Spleen (tissue), 11 donors: ENCODE data around the gene TRMT1. TPM values are rescaled to one million over a fixed set of nuclear protein-coding genes. Genes with fewer than 3 reads are reported as not detected.

Experiments used
- DNase-seq: peaks from one replicate; pipeline ENCODE4 v3.0.0-alpha.2; 2020
- H3K27ac ChIP-seq, 8 donors: fragments of 200-600 bp; sonication (generic) in 7 of 8; 1 replicate in 4 of 8; 2 replicates in 4 of 8; pipeline versions ENCODE4 v1.5.0 to v1.8.0; 2016 to 2021; ENCODE audit warnings: inconsistent platforms in 4 of 8, mild to moderate bottlenecking in 4 of 8, moderate library complexity in 1 of 8
- H3K27me3 ChIP-seq, 7 donors: fragments of 200-600 bp; sonication (generic) in 6 of 7; replicated peaks in 1 of 7; 1 replicate in 4 of 7; 2 replicates in 3 of 7; pipeline versions ENCODE4 v1.5.0 to v1.8.0; 2016 to 2021; ENCODE audit warnings: inconsistent platforms in 3 of 7, mild to moderate bottlenecking in 1 of 7
- H3K36me3 ChIP-seq, 6 donors: fragments of 200-600 bp; sonication (generic) in 5 of 6; 1 replicate in 4 of 6; 2 replicates in 2 of 6; pipeline versions ENCODE4 v1.5.0 to v1.8.0; 2016 to 2021; ENCODE audit warnings: inconsistent platforms in 2 of 6
- H3K4me1 ChIP-seq, 6 donors: fragments of 200-600 bp; sonication (generic) in 5 of 6; 1 replicate in 3 of 6; 2 replicates in 3 of 6; pipeline versions ENCODE4 v1.5.0 to v1.8.0; 2016 to 2021; ENCODE audit warnings: inconsistent platforms in 3 of 6
- H3K4me3 ChIP-seq, 8 donors: fragments of 200-600 bp; sonication (generic) in 7 of 8; 1 replicate in 4 of 8; 2 replicates in 4 of 8; pipeline versions ENCODE4 v1.5.0 to v1.8.0; 2016 to 2021; ENCODE audit warnings: inconsistent platforms in 4 of 8, mild to moderate bottlenecking in 4 of 8, moderate library complexity in 2 of 8
- H3K9me3 ChIP-seq, 8 donors: fragments of 200-600 bp; sonication (generic) in 7 of 8; 1 replicate in 4 of 8; 2 replicates in 4 of 8; pipeline versions ENCODE4 v1.5.0 to v1.8.0; 2016 to 2021; ENCODE audit warnings: inconsistent platforms in 4 of 8
- POLR2A ChIP-seq, 3 donors: fragments of 450-650 bp; IDR thresholded peaks; one replicate each; pipeline ENCODE4 v1.5.1; 2017; ENCODE audit warnings: antibody characterized with exemption in 3 of 3, mild to moderate bottlenecking in 1 of 3
- POLR2AphosphoS5 ChIP-seq, 3 donors: sonication (generic); formaldehyde crosslinking; IDR thresholded peaks; one replicate each; pipeline ENCODE4 v1.5.1; 2017; ENCODE audit warnings: antibody characterized with exemption in 3 of 3
- whole genome bisulfite sequencing, 5 donors: extraction: QIAGEN DNeasy Blood & Tissue Kit in 3 of 5; methylation state at CpG; one replicate each; pipeline versions ENCODE4 v1.1.5 to v1.1.7; 2013 to 2018; 5-methylcytosine and 5-hydroxymethylcytosine counted together
- intact Hi-C: fragments of 100-400 bp; cut with DNase I; formaldehyde crosslinking; loops from one replicate; pipeline ENCODE4 v1.15.0; 2023; ENCODE audit warnings: low total_unique reads
- polyA plus RNA-seq, 3 donors: library from polyadenylated mRNA; stranded (reverse); fragments of 200-250 nt; gene quantifications; one replicate each; pipeline ENCODE4 v1.2.1, GENCODE V29; 2013
- total RNA-seq, 7 donors: library from RNA; depleted of rRNA in 3 of 7; stranded (reverse); fragments of >200 nt in 3 of 7; fragmentation: NEBNext Ultra II Directional in 4 of 7; extraction: Animal tissue kit (Norgen Biotek cat#: 25700) in 4 of 7; gene quantifications; one replicate each; pipeline versions ENCODE4 v1.1.0 to v1.2.1, GENCODE V29; 2016 to 2021
- TF ChIP-seq, protein P1 (sequence below), 11 experiments: fragments of 200-600 bp in 7 of 11; fragments of 450-650 bp in 4 of 11; sonication (generic) in 4 of 11; IDR thresholded peaks in 8 of 11; conservative IDR thresholded peaks in 3 of 11; 1 replicate in 7 of 11; 2 replicates in 4 of 11; pipeline versions ENCODE4 v1.4.0 to v1.8.0; 2016 to 2021; ENCODE audit warnings: antibody characterized with exemption in 11 of 11, inconsistent platforms in 4 of 11, mild to moderate bottlenecking in 1 of 11
- donor health status: healthy with polysubstance abuse.
- donor health status: DM: no; HTN: no; CAD: no; lungs with moderate emphysema.
- donor health status: DM: no; HTN: no; CAD: no.
- donor health status: Bipolar disorder and iron deficiency.
- donor health status: healthy.
- donor health status: DM: no; HTN: no; CAD: no.
- donor health status: DM: yes; HTN: yes; CAD: no.

TRMT1 gene
- total and polyA plus RNA-seq, 10 donors = 27.7 to 109 (median 47.3) TPM

DNA sequence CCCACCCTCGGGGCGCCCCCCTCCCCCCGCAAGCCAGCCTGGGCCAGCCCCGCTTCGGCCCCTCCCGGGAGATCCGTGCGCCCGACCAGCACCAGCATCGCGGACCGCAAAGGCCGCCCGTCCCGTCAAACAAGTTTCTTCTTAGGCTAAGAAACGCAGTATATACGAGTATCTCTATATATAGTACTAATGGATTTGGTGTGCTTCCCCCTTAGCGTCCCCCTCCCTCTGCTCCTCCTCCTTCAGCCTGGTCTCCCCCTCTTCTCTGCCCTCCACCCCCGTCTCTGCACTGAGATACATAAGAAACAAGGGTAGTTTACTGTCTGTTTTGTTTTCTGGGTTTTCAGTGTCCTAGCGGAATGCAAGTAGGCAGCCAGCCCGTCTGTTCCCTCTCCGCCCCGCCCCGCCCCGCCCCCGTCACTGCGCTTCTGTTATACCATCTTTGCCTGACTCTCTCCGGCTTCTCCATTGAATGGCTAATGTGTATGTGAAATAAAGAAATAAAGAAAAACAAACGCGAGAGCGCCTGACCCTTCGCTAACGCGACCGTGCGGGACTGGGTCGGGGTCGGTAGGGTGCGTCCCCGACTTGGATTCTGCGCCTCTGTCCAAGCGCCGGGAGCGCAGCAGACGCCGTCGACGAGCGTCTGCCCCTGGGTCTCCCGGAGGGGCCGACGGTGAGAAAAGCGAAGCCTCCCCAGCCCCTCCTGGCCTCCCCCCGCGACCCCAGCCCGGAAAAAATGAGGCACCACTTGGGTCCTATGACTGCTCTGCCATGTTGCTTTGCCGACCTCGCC is 18.1 kb downstream of the TRMT1 start:
- 7 to 21% (median 11%) methylated on average over 43 to 58 of the region's 58 CpGs for WGBS, 5 donors
- Histone ChIP-seq H3K4me3 (peak overlapping the region; percentile 16 to 88 (median 52)), H3K27me3 (peaks cover 0 to 41% (median 0%) of the 10 kb centered on the region in 7 donors), H3K9me3 (no peaks in the 10 kb centered on the region), H3K27ac (peak overlapping the region; percentile 96 to 99 (median 97)), H3K36me3 (peaks cover 0 to 27% (median 3%) of the 10 kb centered on the region in 6 donors), H3K4me1 (peaks cover 31 to 100% (median 98%) of the 10 kb centered on the region in 6 donors)
- TF ChIP-seq, protein P1, sequence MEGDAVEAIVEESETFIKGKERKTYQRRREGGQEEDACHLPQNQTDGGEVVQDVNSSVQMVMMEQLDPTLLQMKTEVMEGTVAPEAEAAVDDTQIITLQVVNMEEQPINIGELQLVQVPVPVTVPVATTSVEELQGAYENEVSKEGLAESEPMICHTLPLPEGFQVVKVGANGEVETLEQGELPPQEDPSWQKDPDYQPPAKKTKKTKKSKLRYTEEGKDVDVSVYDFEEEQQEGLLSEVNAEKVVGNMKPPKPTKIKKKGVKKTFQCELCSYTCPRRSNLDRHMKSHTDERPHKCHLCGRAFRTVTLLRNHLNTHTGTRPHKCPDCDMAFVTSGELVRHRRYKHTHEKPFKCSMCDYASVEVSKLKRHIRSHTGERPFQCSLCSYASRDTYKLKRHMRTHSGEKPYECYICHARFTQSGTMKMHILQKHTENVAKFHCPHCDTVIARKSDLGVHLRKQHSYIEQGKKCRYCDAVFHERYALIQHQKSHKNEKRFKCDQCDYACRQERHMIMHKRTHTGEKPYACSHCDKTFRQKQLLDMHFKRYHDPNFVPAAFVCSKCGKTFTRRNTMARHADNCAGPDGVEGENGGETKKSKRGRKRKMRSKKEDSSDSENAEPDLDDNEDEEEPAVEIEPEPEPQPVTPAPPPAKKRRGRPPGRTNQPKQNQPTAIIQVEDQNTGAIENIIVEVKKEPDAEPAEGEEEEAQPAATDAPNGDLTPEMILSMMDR (IDR thresholded peaks at IDR 0.05 in 8 of 11, conservative IDR thresholded peaks at IDR 0.05 in 3 of 11) = no peak
- TF ChIP-seq POLR2A (IDR thresholded peaks at IDR 0.05) (peak in 1 of 3 donors; percentile 22), POLR2AphosphoS5 (IDR thresholded peaks at IDR 0.05) (peak; percentile 33 to 67 (median 42))
- intact Hi-C loops = no loop called here
- DNase-seq = peak; percentile 90

DNA sequence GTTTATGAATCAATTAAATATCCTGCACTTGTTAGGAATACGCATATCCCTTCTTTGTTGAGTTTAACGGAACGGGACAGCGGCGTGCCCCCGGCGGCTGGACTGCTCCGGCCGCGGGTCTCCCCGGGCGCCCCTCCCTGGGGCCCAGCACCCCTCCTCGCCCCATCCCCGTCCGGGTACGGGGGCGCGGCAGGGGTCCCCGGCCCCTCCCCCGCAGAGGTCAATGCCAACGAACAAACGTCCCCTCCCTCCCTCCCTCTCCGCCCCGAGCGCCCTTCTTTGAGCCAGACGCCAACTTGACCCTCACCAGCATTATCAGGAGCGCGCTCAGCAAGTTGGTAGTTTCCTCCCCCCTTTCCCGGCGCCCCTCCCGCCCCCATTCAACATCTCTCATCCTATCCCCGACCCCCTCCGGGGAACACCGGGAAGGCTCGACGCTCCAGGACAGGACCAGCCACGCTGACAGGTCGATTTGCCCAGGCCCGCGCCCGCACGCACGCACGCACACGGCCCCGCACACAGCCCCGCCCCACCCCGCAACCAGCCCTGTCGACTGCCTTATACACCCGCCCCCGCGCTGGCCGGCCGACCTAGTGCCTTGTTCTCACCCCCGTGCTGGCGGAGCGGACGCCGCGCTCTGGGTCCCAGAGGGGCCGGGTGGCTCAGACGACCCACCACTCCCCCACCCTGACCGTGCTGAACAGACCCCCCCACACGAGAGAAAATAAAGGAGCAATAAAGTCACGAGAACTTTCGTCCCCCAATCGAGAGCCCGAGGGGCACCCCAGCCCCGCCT is 18.9 kb downstream of the TRMT1 start:
- intact Hi-C loops = no loop called here
- Histone ChIP-seq H3K27me3 (peaks cover 0 to 41% (median 0%) of the 10 kb centered on the region in 7 donors), H3K27ac (peak overlapping the region; percentile 57 to 99 (median 97)), H3K4me3 (peak overlapping the region; percentile 21 to 88 (median 52)), H3K9me3 (no peaks in the 10 kb centered on the region), H3K36me3 (peaks cover 0 to 27% (median 3%) of the 10 kb centered on the region in 6 donors), H3K4me1 (peaks cover 26 to 96% (median 90%) of the 10 kb centered on the region in 6 donors)
- 1 to 5% (median 3%) methylated on average over 40 to 69 of the region's 69 CpGs for WGBS, 5 donors
- TF ChIP-seq, protein P1 (IDR thresholded peaks at IDR 0.05 in 8 of 11, conservative IDR thresholded peaks at IDR 0.05 in 3 of 11) = no peak
- TF ChIP-seq POLR2A (IDR thresholded peaks at IDR 0.05) = no peak
- peak; percentile 14 to 76 (median 49) for TF ChIP-seq POLR2AphosphoS5 (IDR thresholded peaks at IDR 0.05)
- DNase-seq = peak; percentile 94

DNA sequence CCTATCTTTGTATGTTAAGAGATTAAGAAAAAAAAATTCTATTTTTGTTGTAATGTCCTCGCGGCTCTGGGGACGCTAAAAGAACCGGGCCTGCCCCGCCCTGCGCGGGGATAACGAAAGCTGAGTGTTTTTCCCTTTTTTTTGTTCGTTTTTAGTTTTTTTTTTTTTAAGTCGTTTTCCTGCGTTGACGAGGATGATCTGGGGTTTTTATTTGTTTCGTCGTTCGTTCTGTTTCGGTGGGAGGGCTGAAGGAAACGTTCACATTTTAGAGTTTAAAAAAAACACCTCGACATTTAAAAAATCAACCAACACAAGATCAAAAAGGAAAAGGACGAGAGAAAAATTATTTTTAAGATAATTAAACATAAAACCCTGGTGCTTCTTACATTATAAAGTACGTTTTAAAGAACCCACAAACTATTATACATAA is 19.5 kb downstream of the TRMT1 start:
- H3K4me3 ChIP-seq = peak overlapping the region; percentile 21 to 88 (median 52)
- H3K4me1 ChIP-seq = peaks cover 26 to 90% (median 84%) of the 10 kb centered on the region in 6 donors
- H3K9me3 ChIP-seq = no peaks in the 10 kb centered on the region
- TF ChIP-seq, protein P1 (IDR thresholded peaks at IDR 0.05 in 8 of 11, conservative IDR thresholded peaks at IDR 0.05 in 3 of 11) = no peak
- TF ChIP-seq POLR2A (IDR thresholded peaks at IDR 0.05) (no peak), POLR2AphosphoS5 (IDR thresholded peaks at IDR 0.05) (no peak)
- peaks cover 0 to 41% (median 0%) of the 10 kb centered on the region in 7 donors for H3K27me3 ChIP-seq
- no peak for DNase-seq
- intact Hi-C loops = no loop called here
- 9 to 14% (median 11%) methylated on average over 20 of the region's 20 CpGs for WGBS, 5 donors
- peaks cover 0 to 27% (median 3%) of the 10 kb centered on the region in 6 donors for H3K36me3 ChIP-seq
- peak overlapping the region; percentile 57 to 99 (median 97) for H3K27ac ChIP-seq
